Psoas muscle (tissue), 8 donors: ENCODE data around the gene TEX51. TPM values are rescaled to one million over a fixed set of nuclear protein-coding genes. Genes with fewer than 3 reads are reported as not detected.

Experiments
- ATAC-seq, 4 donors: fragments of 200-7000 bp; cut with Tn5 transposase; one replicate each; pipeline ENCODE4 v1.9.1; 2020; ENCODE audit warnings: moderate library complexity in 3 of 4, mild to moderate bottlenecking in 2 of 4
- DNase-seq, 2 donors: peaks; one replicate each; pipeline ENCODE4 v3.0.0-alpha.2; 2020
- H3K27ac ChIP-seq: fragments of 200-600 bp; one replicate; pipeline ENCODE4 v1.8.0; 2022
- H3K27me3 ChIP-seq, 3 donors: fragments of 200-600 bp in 1 of 3; one replicate each; pipeline versions ENCODE4 v1.6.1 to v1.8.0; 2013 to 2022; ENCODE audit warnings: low read length in 2 of 3, mild to moderate bottlenecking in 2 of 3, moderate library complexity in 1 of 3; ENCODE audit not compliant: insufficient read depth in 3 of 3
- H3K36me3 ChIP-seq, 2 donors: fragments of 200-600 bp in 1 of 2; one replicate each; pipeline versions ENCODE4 v1.6.1 to v1.8.0; 2013 to 2022; ENCODE audit warnings: low read depth in 1 of 2, mild to moderate bottlenecking in 1 of 2, moderate library complexity in 1 of 2; ENCODE audit not compliant: insufficient read depth in 1 of 2
- H3K4me1 ChIP-seq: fragments of 200-600 bp; one replicate; pipeline ENCODE4 v1.8.0; 2022
- H3K4me3 ChIP-seq: fragments of 200-600 bp; one replicate; pipeline ENCODE4 v1.8.0; 2022; ENCODE audit warnings: mild to moderate bottlenecking
- H3K9me3 ChIP-seq: fragments of 200-600 bp; one replicate; pipeline ENCODE4 v1.8.0; 2022
- CTCF ChIP-seq: fragments of 200-600 bp; IDR thresholded peaks from one replicate; pipeline ENCODE4 v1.8.0; 2022; ENCODE audit warnings: antibody characterized with exemption
- WGBS, 3 donors: extraction: QIAGEN DNeasy Blood & Tissue Kit; methylation state at CpG; one replicate each; pipeline versions ENCODE4 v1.1.6 to v1.1.7; 2013; 5-methylcytosine and 5-hydroxymethylcytosine counted together
- intact Hi-C, 2 donors: fragments of 100-400 bp; cut with DNase I; formaldehyde crosslinking; loops; one replicate each; pipeline versions ENCODE4 v1.11.0 to v1.14.2; 2022
- polyA plus RNA-seq, 3 donors: library from polyadenylated mRNA; stranded (reverse); fragments of 200-250 nt; gene quantifications; one replicate each; pipeline ENCODE4 v1.2.3, GENCODE V29; 2013
- total RNA-seq, 4 donors: library from RNA; stranded (reverse); fragmentation: NEBNext Ultra II Directional in 2 of 4; extraction: Animal tissue kit (Norgen Biotek cat#: 25700) in 2 of 4; gene quantifications; one replicate each; pipeline versions ENCODE4 v1.2.1 to v1.2.4, GENCODE V29; 2021 to 2023
- donor health status: healthy with polysubstance abuse.
- donor health status: DM: no; HTN: no; CAD: no; lungs with moderate emphysema.
- donor health status: Bipolar disorder and iron deficiency.
- donor health status: healthy.
- donor health status: DM: yes; HTN: yes; CAD: no.
- donor health status: DM: no; HTN: no; CAD: no.
- donor health status: DM: no; HTN: no; CAD: no.
- donor health status: DM: yes; HTN: yes; CAD: no.

The TEX51 gene
- total and polyA plus RNA-seq, 7 donors: not detected

GRCh38 chr2:126850940-126851339, 47.8 kb upstream of the TEX51 start:
- Histone ChIP-seq H3K36me3 (no peaks in the 10 kb centered on the region), H3K4me3 (no peak overlapping the region), H3K27ac (no peak overlapping the region), H3K27me3 (no peaks in the 10 kb centered on the region), H3K4me1 (no peaks in the 10 kb centered on the region), H3K9me3 (no peaks in the 10 kb centered on the region)
- DNase-seq (no peak), ATAC-seq (no peak)
- TF ChIP-seq CTCF: no peak
- intact Hi-C loops: no loop called here
- WGBS, 3 donors: 30 to 48% (median 46%) methylated on average over 5 of the region's 5 CpGs

GRCh38 chr2:126851756-126852155, 46.9 kb upstream of the TEX51 start:
- H3K36me3 ChIP-seq: no peaks in the 10 kb centered on the region
- H3K4me1 ChIP-seq: no peaks in the 10 kb centered on the region
- no peak for DNase-seq
- WGBS, 3 donors: 88 to 100% (median 93%) methylated on average over 1 of the region's 1 CpG
- intact Hi-C loops: no loop called here
- H3K9me3 ChIP-seq: no peaks in the 10 kb centered on the region
- H3K4me3 ChIP-seq: no peak overlapping the region
- TF ChIP-seq CTCF: no peak
- ATAC-seq: no peak
- no peaks in the 10 kb centered on the region for H3K27me3 ChIP-seq
- no peak overlapping the region for H3K27ac ChIP-seq

- ATAC-seq: peak in 2 of 4 donors; percentile 14 to 58
- WGBS, 3 donors: 15 to 79% (median 19%) methylated on average over 1 of the region's 1 CpG
- TF ChIP-seq CTCF: no peak
- Histone ChIP-seq H3K4me3 (no peak overlapping the region), H3K36me3 (no peaks in the 10 kb centered on the region), H3K27ac (no peak overlapping the region), H3K9me3 (no peaks in the 10 kb centered on the region), H3K27me3 (no peaks in the 10 kb centered on the region), H3K4me1 (no peaks in the 10 kb centered on the region)
- DNase-seq: no peak
- intact Hi-C loops: no loop called here
These were observed 46.3 kb upstream of the TEX51 start for GRCh38 chr2:126852361-126852760.

GRCh38 chr2:126855606-126856005, 43.1 kb upstream of the TEX51 start:
- 76 to 88% (median 78%) methylated on average over 3 of the region's 3 CpGs for WGBS, 3 donors

More at GRCh38 chr2:126855606-126856005, 43.1 kb upstream of the TEX51 start:
- ATAC-seq (no peak), DNase-seq (no peak)
- no peak for TF ChIP-seq CTCF
- Histone ChIP-seq H3K4me3 (no peak overlapping the region), H3K27me3 (no peaks in the 10 kb centered on the region), H3K36me3 (no peaks in the 10 kb centered on the region), H3K9me3 (no peaks in the 10 kb centered on the region), H3K27ac (no peak overlapping the region), H3K4me1 (no peaks in the 10 kb centered on the region)
- intact Hi-C loops: no loop called here
